Neural progenitor cell (in vitro differentiated cells): ENCODE results near the gene SMAD6.

Experiments
- EZH2 ChIP-seq: fragments of 200-600 bp; sonication (generic); IDR thresholded peaks from 2 replicates; pipeline ENCODE4 v1.6.1; 2017; ENCODE audit warnings: antibody characterized with exemption, mild to moderate bottlenecking, moderate library complexity
- EZH2phosphoT487 ChIP-seq: fragments of 200-600 bp; sonication (generic); IDR thresholded peaks from 2 replicates; pipeline ENCODE4 v1.6.1; 2017; ENCODE audit warnings: antibody characterized with exemption
- TF ChIP-seq, protein P1 (sequence below): fragments of 200-600 bp; sonication (generic); IDR thresholded peaks from 2 replicates; pipeline ENCODE4 v1.5.1; 2017; ENCODE audit warnings: antibody characterized with exemption, mild to moderate bottlenecking

DNA sequence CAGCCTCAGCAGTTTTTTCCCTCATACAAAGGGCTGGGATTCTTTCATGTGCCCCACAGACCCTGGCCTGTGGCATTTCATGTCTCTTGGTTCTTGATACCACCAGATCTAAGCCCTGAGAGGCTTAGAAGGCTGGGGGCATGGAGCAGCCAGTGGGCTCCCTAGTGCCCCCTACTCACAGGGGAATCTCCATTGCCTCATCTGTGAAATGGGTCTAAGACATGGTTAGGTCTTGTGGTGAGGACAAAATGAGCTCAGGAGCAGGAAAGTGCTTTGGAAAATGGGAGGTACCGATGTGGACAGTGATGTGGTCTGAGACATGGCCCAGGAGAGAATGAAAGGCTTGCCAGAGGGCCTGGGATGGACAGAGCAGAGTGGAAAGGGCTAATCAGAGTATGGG lies 94.3 kb downstream of the SMAD6 start:
- TF ChIP-seq, protein P1, sequence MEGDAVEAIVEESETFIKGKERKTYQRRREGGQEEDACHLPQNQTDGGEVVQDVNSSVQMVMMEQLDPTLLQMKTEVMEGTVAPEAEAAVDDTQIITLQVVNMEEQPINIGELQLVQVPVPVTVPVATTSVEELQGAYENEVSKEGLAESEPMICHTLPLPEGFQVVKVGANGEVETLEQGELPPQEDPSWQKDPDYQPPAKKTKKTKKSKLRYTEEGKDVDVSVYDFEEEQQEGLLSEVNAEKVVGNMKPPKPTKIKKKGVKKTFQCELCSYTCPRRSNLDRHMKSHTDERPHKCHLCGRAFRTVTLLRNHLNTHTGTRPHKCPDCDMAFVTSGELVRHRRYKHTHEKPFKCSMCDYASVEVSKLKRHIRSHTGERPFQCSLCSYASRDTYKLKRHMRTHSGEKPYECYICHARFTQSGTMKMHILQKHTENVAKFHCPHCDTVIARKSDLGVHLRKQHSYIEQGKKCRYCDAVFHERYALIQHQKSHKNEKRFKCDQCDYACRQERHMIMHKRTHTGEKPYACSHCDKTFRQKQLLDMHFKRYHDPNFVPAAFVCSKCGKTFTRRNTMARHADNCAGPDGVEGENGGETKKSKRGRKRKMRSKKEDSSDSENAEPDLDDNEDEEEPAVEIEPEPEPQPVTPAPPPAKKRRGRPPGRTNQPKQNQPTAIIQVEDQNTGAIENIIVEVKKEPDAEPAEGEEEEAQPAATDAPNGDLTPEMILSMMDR: no peak
- no peak for TF ChIP-seq EZH2
- no peak for TF ChIP-seq EZH2phosphoT487
